Panc1 (cell line): Measurements from ENCODE around the gene TAF11L13.

Source experiments
- POLR2AphosphoS5 ChIP-seq: IDR thresholded peaks from 2 replicates; pipeline ENCODE4 v1.6.1; 2012; ENCODE audit warnings: mild to moderate bottlenecking, low read depth, low read length, moderate library complexity
- TF ChIP-seq, protein P1 (sequence below), 2 experiments: IDR thresholded peaks; 2 replicates each; pipeline ENCODE4 v1.6.1; 2011 to 2012; ENCODE audit warnings: low read depth in 2 of 2, control low read depth in 1 of 2, low read length in 1 of 2, mild to moderate bottlenecking in 1 of 2, moderate library complexity in 1 of 2; ENCODE audit not compliant: insufficient read depth in 1 of 2
- TF ChIP-seq, protein P2 (sequence below): fragments of 450-650 bp; IDR thresholded peaks from 2 replicates; pipeline ENCODE4 v1.5.1; 2017; ENCODE audit warnings: mild to moderate bottlenecking

DNA sequence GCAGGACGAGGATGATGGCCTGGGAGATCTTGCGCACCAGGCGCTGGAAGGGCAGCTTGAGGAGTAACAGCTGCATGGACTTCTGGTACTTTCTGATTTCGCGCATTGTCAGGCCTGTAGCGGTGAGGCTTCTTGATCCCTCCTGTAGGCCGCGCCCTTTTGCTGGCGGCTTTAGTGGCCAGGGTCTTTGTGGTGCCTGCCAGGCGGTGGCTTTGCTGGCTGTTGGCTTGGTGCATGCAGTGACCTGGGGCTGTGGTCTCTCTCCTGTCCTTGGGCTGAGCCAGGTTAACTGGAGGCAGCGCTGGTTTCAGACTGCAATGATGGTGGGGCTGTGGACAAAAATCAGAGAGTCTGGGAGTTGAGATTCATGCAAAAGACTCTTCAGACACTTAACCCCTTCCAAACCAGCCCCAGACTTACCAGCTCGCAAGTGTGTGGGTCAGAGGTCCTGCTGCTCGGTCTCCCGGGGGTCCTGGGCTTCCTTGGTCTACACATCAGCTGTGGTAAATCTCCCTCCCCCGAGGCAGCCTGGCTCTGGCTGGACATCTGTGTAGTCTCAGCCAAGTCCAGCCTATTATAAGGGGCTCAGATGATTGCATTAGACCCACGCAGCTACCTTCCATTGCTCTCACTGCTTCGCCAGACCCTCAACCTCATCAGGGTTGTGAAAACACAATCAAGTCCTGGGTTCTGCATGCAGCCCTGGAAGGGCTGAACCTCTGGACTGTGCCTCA, 16.8 kb upstream of the TAF11L13 start:
- TF ChIP-seq, protein P1, sequence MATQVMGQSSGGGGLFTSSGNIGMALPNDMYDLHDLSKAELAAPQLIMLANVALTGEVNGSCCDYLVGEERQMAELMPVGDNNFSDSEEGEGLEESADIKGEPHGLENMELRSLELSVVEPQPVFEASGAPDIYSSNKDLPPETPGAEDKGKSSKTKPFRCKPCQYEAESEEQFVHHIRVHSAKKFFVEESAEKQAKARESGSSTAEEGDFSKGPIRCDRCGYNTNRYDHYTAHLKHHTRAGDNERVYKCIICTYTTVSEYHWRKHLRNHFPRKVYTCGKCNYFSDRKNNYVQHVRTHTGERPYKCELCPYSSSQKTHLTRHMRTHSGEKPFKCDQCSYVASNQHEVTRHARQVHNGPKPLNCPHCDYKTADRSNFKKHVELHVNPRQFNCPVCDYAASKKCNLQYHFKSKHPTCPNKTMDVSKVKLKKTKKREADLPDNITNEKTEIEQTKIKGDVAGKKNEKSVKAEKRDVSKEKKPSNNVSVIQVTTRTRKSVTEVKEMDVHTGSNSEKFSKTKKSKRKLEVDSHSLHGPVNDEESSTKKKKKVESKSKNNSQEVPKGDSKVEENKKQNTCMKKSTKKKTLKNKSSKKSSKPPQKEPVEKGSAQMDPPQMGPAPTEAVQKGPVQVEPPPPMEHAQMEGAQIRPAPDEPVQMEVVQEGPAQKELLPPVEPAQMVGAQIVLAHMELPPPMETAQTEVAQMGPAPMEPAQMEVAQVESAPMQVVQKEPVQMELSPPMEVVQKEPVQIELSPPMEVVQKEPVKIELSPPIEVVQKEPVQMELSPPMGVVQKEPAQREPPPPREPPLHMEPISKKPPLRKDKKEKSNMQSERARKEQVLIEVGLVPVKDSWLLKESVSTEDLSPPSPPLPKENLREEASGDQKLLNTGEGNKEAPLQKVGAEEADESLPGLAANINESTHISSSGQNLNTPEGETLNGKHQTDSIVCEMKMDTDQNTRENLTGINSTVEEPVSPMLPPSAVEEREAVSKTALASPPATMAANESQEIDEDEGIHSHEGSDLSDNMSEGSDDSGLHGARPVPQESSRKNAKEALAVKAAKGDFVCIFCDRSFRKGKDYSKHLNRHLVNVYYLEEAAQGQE (IDR thresholded peaks at IDR 0.05; ENCODE audit: insufficient read depth in 1 of 2, low read depth in 2 of 2, low read length in 1 of 2) = no peak
- TF ChIP-seq POLR2AphosphoS5 = no peak
- TF ChIP-seq, protein P2, sequence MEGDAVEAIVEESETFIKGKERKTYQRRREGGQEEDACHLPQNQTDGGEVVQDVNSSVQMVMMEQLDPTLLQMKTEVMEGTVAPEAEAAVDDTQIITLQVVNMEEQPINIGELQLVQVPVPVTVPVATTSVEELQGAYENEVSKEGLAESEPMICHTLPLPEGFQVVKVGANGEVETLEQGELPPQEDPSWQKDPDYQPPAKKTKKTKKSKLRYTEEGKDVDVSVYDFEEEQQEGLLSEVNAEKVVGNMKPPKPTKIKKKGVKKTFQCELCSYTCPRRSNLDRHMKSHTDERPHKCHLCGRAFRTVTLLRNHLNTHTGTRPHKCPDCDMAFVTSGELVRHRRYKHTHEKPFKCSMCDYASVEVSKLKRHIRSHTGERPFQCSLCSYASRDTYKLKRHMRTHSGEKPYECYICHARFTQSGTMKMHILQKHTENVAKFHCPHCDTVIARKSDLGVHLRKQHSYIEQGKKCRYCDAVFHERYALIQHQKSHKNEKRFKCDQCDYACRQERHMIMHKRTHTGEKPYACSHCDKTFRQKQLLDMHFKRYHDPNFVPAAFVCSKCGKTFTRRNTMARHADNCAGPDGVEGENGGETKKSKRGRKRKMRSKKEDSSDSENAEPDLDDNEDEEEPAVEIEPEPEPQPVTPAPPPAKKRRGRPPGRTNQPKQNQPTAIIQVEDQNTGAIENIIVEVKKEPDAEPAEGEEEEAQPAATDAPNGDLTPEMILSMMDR = no peak
